Measurements from ENCODE around the gene TMEM202.
"Not testable (repeated sequence)": the region's sequence is repeated elsewhere in the genome, so short reads cannot be mapped to it uniquely, and the experiment has no call there.

Gene TMEM202

DNA sequence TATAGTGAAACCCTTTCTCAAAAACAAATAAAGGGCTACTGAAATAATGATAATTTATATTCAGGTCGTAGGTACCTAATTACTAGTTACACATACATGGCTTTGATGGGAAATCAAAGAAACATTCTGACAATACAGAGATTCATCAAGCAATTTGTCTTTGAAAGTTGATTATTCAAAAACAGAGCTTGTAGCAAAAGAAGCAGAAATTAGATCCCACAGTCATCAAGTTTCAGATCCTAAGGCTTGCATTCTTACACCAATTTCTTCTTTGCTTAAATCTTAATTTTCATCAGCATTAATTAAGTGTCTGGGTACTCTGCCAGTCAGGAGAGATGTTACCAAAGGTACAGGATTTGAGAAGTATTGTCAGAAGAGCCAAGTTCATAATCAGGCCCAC, 20.8 kb upstream of the TMEM202 start:
- H3K4me3 Mint-ChIP-seq: no peak overlapping the region
- peak overlapping the region; percentile 80 to 92 for H3K27ac Mint-ChIP-seq
- H3K9me3 Mint-ChIP-seq: no peaks in the 10 kb centered on the region
- H3K36me3 Mint-ChIP-seq (ENCODE audit: insufficient read depth): peaks cover 22% of the 10 kb centered on the region
- H3K4me1 Mint-ChIP-seq (ENCODE audit: low read depth in 2 of 2): peaks cover 38 to 51% of the 10 kb centered on the region in 2 donors
- ATAC-seq (replicated peaks) (no peak), DNase-seq (no peak)
- H3K27me3 Mint-ChIP-seq: no peaks in the 10 kb centered on the region

DNA sequence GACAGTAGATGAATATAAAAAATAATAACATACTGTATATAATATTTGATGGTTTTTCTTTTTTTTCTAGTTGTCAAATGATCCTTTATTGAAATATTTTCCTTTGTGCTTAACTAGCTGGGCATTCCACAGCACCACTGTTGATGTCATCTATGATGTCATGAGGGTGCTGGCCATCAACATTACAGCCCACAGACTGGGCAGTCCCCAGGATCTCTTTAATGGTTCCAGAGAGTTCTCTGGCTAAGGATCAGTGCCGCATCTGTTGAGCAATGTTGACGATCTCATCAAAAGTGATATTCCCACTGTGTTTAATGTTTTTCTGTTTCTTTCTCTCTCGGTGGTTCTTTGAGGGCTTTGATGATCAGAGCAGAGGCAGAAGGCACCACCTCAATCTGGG, 19.0 kb upstream of the TMEM202 start:
- Mint-ChIP-seq H3K36me3 (ENCODE audit: insufficient read depth) (peaks cover 22% of the 10 kb centered on the region), H3K4me1 (ENCODE audit: low read depth in 2 of 2) (peaks cover 30 to 34% of the 10 kb centered on the region in 2 donors)
- ATAC-seq (replicated peaks); H3K27ac Mint-ChIP-seq; H3K9me3 Mint-ChIP-seq; DNase-seq; H3K4me3 Mint-ChIP-seq; H3K27me3 Mint-ChIP-seq: not testable (repeated sequence)

GRCh38 chr15:72379856-72380430, 18.2 kb upstream of the TMEM202 start:
- peaks cover 17% of the 10 kb centered on the region for H3K36me3 Mint-ChIP-seq (ENCODE audit: insufficient read depth)
- no peak overlapping the region for H3K4me3 Mint-ChIP-seq
- no peak overlapping the region for H3K27ac Mint-ChIP-seq
- DNase-seq (no peak), ATAC-seq (replicated peaks) (no peak)
- no peaks in the 10 kb centered on the region for H3K9me3 Mint-ChIP-seq
- H3K27me3 Mint-ChIP-seq: peaks cover 6 to 16% of the 10 kb centered on the region in 2 donors
- H3K4me1 Mint-ChIP-seq (ENCODE audit: low read depth in 2 of 2): peaks cover 23 to 25% of the 10 kb centered on the region in 2 donors

GRCh38 chr15:72380743-72381142, 17.4 kb upstream of the TMEM202 start:
- ATAC-seq (replicated peaks) (no peak), DNase-seq (no peak)
- Mint-ChIP-seq H3K4me1 (ENCODE audit: low read depth in 2 of 2) (peaks cover 15 to 17% of the 10 kb centered on the region in 2 donors), H3K9me3 (no peaks in the 10 kb centered on the region), H3K27ac (peak overlapping the region in 1 of 2 donors; percentile 41), H3K27me3 (peaks cover 13 to 24% of the 10 kb centered on the region in 2 donors), H3K36me3 (ENCODE audit: insufficient read depth) (peaks cover 10% of the 10 kb centered on the region), H3K4me3 (no peak overlapping the region)

DNA sequence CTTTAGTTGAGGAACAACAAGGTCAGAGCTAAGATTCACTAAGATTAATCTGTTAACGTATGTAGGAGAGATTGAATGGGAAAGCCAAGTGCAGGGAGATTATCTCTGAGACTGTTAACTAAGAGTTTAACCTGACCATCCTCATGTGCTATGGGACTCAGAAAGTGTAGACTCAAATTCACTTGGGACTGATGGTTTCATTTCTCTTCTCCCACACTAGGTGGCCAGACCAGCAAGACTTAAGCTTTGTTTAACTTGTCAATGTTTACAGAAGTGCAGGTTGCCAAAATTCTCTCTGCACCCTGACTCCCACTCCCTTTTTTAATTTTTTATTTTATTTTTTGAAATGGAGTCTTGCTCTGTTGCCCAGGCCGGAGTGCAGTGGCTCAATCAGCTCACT, 16.0 kb upstream of the TMEM202 start:
- Mint-ChIP-seq H3K36me3 (ENCODE audit: insufficient read depth) (no peaks in the 10 kb centered on the region), H3K9me3 (no peaks in the 10 kb centered on the region), H3K4me1 (ENCODE audit: low read depth in 2 of 2) (peaks cover 4 to 7% of the 10 kb centered on the region in 2 donors), H3K27ac (no peak overlapping the region), H3K27me3 (peaks cover 14 to 26% of the 10 kb centered on the region in 2 donors), H3K4me3 (no peak overlapping the region)
- ATAC-seq (replicated peaks) (no peak), DNase-seq (no peak)

GRCh38 chr15:72387741-72388140, 10.4 kb upstream of the TMEM202 start:
- no peak for DNase-seq
- H3K27ac Mint-ChIP-seq: no peak overlapping the region
- no peaks in the 10 kb centered on the region for H3K9me3 Mint-ChIP-seq
- peaks cover 14 to 40% of the 10 kb centered on the region in 2 donors for H3K27me3 Mint-ChIP-seq
- H3K36me3 Mint-ChIP-seq (ENCODE audit: insufficient read depth): no peaks in the 10 kb centered on the region
- no peak overlapping the region for H3K4me3 Mint-ChIP-seq
- no peaks in the 10 kb centered on the region for H3K4me1 Mint-ChIP-seq (ENCODE audit: low read depth in 2 of 2)
- ATAC-seq (replicated peaks): no peak

GRCh38 chr15:72389231-72389630, 8.9 kb upstream of the TMEM202 start:
- Mint-ChIP-seq H3K36me3 (ENCODE audit: insufficient read depth) (no peaks in the 10 kb centered on the region), H3K4me1 (ENCODE audit: low read depth in 2 of 2) (no peaks in the 10 kb centered on the region), H3K27me3 (peaks cover 18 to 35% of the 10 kb centered on the region in 2 donors), H3K4me3 (no peak overlapping the region), H3K9me3 (no peaks in the 10 kb centered on the region), H3K27ac (no peak overlapping the region)
- DNase-seq: no peak
- ATAC-seq (replicated peaks): no peak

DNA sequence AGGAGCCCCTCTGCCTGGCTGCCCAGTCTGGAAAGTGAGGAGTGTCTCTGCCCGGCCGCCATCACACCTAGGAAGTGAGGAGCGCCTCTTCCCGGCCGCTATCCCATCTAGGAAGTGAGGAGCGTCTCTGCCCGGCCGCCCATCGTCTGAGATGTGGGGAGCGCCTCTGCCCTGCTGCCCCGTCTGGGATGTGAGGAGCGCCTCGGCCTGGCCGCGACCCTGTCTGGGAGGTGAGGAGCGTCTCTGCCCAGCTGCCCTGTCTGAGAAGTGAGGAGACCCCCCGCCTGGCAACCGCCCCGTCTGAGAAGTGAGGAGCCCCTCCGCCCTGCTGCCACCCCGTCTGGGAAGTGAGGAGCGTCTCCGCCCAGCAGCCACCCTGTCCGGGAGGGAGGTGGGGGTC, 1.8 kb upstream of the TMEM202 start:
- H3K36me3 Mint-ChIP-seq (ENCODE audit: insufficient read depth); H3K27ac Mint-ChIP-seq; H3K9me3 Mint-ChIP-seq; H3K4me1 Mint-ChIP-seq (ENCODE audit: low read depth in 2 of 2); DNase-seq; H3K4me3 Mint-ChIP-seq; ATAC-seq (replicated peaks): not testable (repeated sequence)
- H3K27me3 Mint-ChIP-seq: peaks cover 27 to 32% of the 10 kb centered on the region in 2 donors

DNA sequence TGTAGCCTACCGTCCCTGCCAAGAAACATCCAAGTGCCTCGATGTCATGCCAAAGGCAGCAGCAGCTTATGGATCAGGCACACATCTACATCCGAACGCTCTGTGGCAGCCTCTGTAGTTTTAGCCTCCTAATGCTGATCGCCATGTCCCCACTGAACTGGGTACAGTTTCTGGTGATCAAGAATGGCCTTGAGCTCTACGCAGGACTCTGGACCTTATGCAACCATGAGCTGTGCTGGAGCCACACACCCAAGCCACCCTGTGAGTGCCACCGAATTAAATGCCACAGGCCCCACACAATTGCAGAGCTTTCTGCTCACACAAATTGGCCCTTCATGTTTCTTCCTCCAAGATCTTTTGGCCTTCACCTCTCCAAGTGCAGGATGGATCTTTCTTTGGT, 543 bp downstream of the TMEM202 start:
- no peak overlapping the region for H3K4me3 Mint-ChIP-seq
- DNase-seq (no peak), ATAC-seq (replicated peaks) (no peak)
- H3K27ac Mint-ChIP-seq: no peak overlapping the region
- no peaks in the 10 kb centered on the region for H3K9me3 Mint-ChIP-seq
- H3K36me3 Mint-ChIP-seq (ENCODE audit: insufficient read depth): no peaks in the 10 kb centered on the region
- peaks cover 44 to 48% of the 10 kb centered on the region in 2 donors for H3K27me3 Mint-ChIP-seq
- H3K4me1 Mint-ChIP-seq (ENCODE audit: low read depth in 2 of 2): no peaks in the 10 kb centered on the region

- ATAC-seq (replicated peaks) (no peak), DNase-seq (no peak)
- Mint-ChIP-seq H3K4me3 (no peak overlapping the region), H3K9me3 (no peaks in the 10 kb centered on the region), H3K27ac (no peak overlapping the region), H3K36me3 (ENCODE audit: insufficient read depth) (no peaks in the 10 kb centered on the region), H3K27me3 (peaks cover 65 to 66% of the 10 kb centered on the region in 2 donors), H3K4me1 (ENCODE audit: low read depth in 2 of 2) (no peaks in the 10 kb centered on the region)
Measured at GRCh38 chr15:72402726-72403125, 4.6 kb downstream of the TMEM202 start.

- DNase-seq (no peak), ATAC-seq (replicated peaks) (no peak)
- H3K4me1 Mint-ChIP-seq (ENCODE audit: low read depth in 2 of 2): no peaks in the 10 kb centered on the region
- no peaks in the 10 kb centered on the region for H3K9me3 Mint-ChIP-seq
- no peak overlapping the region for H3K27ac Mint-ChIP-seq
- no peak overlapping the region for H3K4me3 Mint-ChIP-seq
- H3K27me3 Mint-ChIP-seq: peaks cover 66 to 67% of the 10 kb centered on the region in 2 donors
- no peaks in the 10 kb centered on the region for H3K36me3 Mint-ChIP-seq (ENCODE audit: insufficient read depth)
Measured at GRCh38 chr15:72404356-72404755, 6.3 kb downstream of the TMEM202 start.

DNA sequence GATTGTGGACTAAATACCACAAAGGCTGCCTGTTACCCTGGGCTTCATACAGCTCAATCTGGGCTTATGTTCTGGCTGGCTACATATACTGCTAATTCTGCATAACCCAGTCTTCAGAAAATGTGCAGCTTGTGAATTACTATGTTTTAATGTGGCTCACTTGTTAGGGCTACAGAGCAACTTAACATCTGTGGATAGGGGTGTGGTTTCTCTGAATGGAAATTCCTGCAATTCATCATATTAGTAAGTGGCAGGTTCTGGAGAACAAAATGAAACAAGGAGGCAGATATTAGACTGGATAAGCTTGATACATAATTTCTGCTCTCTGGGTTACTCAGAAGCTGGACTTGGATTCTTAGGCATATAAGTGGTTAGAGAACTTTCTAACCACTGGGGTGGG, 6.7 kb downstream of the TMEM202 start:
- H3K4me1 Mint-ChIP-seq (ENCODE audit: low read depth in 2 of 2): no peaks in the 10 kb centered on the region
- H3K27me3 Mint-ChIP-seq: peaks cover 71 to 72% of the 10 kb centered on the region in 2 donors

GRCh38 chr15:72406936-72407335, 8.8 kb downstream of the TMEM202 start:
- no peaks in the 10 kb centered on the region for H3K36me3 Mint-ChIP-seq (ENCODE audit: insufficient read depth)
- H3K4me3 Mint-ChIP-seq: no peak overlapping the region
- H3K9me3 Mint-ChIP-seq: no peaks in the 10 kb centered on the region
- ATAC-seq (replicated peaks) (no peak), DNase-seq (no peak)
- H3K4me1 Mint-ChIP-seq (ENCODE audit: low read depth in 2 of 2): no peaks in the 10 kb centered on the region
- peaks cover 84 to 87% of the 10 kb centered on the region in 2 donors for H3K27me3 Mint-ChIP-seq
- no peak overlapping the region for H3K27ac Mint-ChIP-seq

More for the DNA sequence above, 6.7 kb downstream of the TMEM202 start:
- H3K36me3 Mint-ChIP-seq (ENCODE audit: insufficient read depth): no peaks in the 10 kb centered on the region
- ATAC-seq (replicated peaks) (no peak), DNase-seq (no peak)
- H3K4me3 Mint-ChIP-seq: no peak overlapping the region
- H3K27ac Mint-ChIP-seq: no peak overlapping the region
- H3K9me3 Mint-ChIP-seq: no peaks in the 10 kb centered on the region

DNA sequence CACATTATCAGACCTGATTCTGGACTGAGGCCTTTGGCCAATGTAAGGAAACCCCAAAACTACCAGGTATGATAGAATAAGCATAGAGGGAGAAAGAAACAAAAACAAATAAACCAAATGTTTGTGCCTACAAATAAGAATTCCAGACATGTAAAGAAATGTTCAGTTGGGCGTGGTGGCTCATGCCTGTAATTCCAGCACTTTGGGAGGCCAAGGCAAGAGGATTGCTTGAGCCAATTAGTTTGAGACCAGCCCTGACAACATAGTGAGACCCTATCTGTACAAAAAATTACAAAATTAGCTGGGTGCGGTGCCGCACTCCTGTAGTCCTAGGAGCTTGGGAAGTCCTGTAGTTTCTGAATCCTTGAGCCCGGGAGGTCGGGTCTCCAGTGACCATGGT, 13.0 kb downstream of the TMEM202 start:
- H3K36me3 Mint-ChIP-seq (ENCODE audit: insufficient read depth): no peaks in the 10 kb centered on the region
- no peaks in the 10 kb centered on the region for H3K9me3 Mint-ChIP-seq
- H3K27ac Mint-ChIP-seq: no peak overlapping the region
- no peak overlapping the region for H3K4me3 Mint-ChIP-seq
- no peaks in the 10 kb centered on the region for H3K4me1 Mint-ChIP-seq (ENCODE audit: low read depth in 2 of 2)
- peaks cover 49 to 56% of the 10 kb centered on the region in 2 donors for H3K27me3 Mint-ChIP-seq
- ATAC-seq (replicated peaks) (no peak), DNase-seq (no peak)
